Smooth muscle cell (in vitro differentiated cells): Measurements from ENCODE around the gene STK39. TPM values are rescaled to one million over a fixed set of nuclear protein-coding genes. Genes with fewer than 3 reads are reported as not detected.

Experiments used
- DNase-seq: peaks from one replicate; lab custom pipeline; 2025; ENCODE audit not compliant: unreplicated experiment; lab: John Stamatoyannopoulos, UW
- H2AFZ ChIP-seq: fragments of 200-600 bp; sonication (generic); 2 replicates; pipeline ENCODE4 v1.6.0; 2016; ENCODE audit warnings: antibody characterized with exemption, low read depth, mild to moderate bottlenecking
- H3F3A ChIP-seq: fragments of 200-600 bp; sonication (generic); 2 replicates; pipeline ENCODE4 v1.6.0; 2017; ENCODE audit warnings: antibody characterized with exemption, low read depth
- H3K27ac ChIP-seq: fragments of 200-600 bp; sonication (generic); 2 replicates; pipeline ENCODE4 v1.5.1; 2016; ENCODE audit warnings: low read depth, mild to moderate bottlenecking
- H3K27me3 ChIP-seq: fragments of 200-600 bp; sonication (generic); 2 replicates; pipeline ENCODE4 v1.6.1; 2016; ENCODE audit warnings: low read depth, mild to moderate bottlenecking
- H3K36me3 ChIP-seq: fragments of 200-600 bp; sonication (generic); 2 replicates; pipeline ENCODE4 v1.5.1; 2016; ENCODE audit warnings: low read depth
- H3K4me1 ChIP-seq: fragments of 200-600 bp; sonication (generic); 2 replicates; pipeline ENCODE4 v1.5.1; 2016; ENCODE audit warnings: low read depth
- H3K4me2 ChIP-seq: fragments of 200-600 bp; sonication (generic); 2 replicates; pipeline ENCODE4 v1.6.0; 2016; ENCODE audit warnings: mild to moderate bottlenecking
- H3K4me3 ChIP-seq: fragments of 200-600 bp; sonication (generic); 2 replicates; pipeline ENCODE4 v1.5.1; 2016; ENCODE audit warnings: mild to moderate bottlenecking
- H3K79me2 ChIP-seq: fragments of 200-600 bp; sonication (generic); 2 replicates; pipeline ENCODE4 v1.6.0; 2016; ENCODE audit warnings: low read depth, mild to moderate bottlenecking
- H3K9ac ChIP-seq: fragments of 200-600 bp; sonication (generic); 2 replicates; pipeline ENCODE4 v1.6.0; 2016; ENCODE audit warnings: low read depth
- H3K9me3 ChIP-seq: fragments of 200-600 bp; sonication (generic); replicated peaks from 2 replicates; pipeline ENCODE4 v1.5.1; 2016; ENCODE audit warnings: low read depth
- H4K20me1 ChIP-seq: fragments of 200-600 bp; sonication (generic); 2 replicates; pipeline ENCODE4 v1.6.0; 2016; ENCODE audit warnings: low read depth
- WGBS: methylation state at CpG from one replicate; pipeline ENCODE4 v1.1.7; 2016; ENCODE audit warnings: low lambda C conversion rate; 5-methylcytosine and 5-hydroxymethylcytosine counted together
- polyA plus RNA-seq: library from polyadenylated mRNA; unstranded; fragments of >200 nt; fragmentation: Nextera tagmentation; extraction: Ambion mirVana; gene quantifications from 2 replicates; pipeline ENCODE4 v1.2.1, GENCODE V29; 2016
- total RNA-seq: library from RNA; depleted of rRNA; stranded (reverse); fragments of >200 nt; gene quantifications from 2 replicates; pipeline ENCODE4 v1.2.3, GENCODE V29; 2014
- TF ChIP-seq, protein P1 (sequence below): fragments of 200-600 bp; sonication (generic); IDR thresholded peaks from 2 replicates; pipeline ENCODE4 v1.5.1; 2017; ENCODE audit warnings: borderline replicate concordance, mild to moderate bottlenecking, antibody characterized with exemption; ENCODE audit not compliant: insufficient read depth, poor library complexity, severe bottlenecking

Gene STK39
- total and polyA plus RNA-seq, 2 experiments from 2014 or later = 21.1 to 37.8 TPM

DNA sequence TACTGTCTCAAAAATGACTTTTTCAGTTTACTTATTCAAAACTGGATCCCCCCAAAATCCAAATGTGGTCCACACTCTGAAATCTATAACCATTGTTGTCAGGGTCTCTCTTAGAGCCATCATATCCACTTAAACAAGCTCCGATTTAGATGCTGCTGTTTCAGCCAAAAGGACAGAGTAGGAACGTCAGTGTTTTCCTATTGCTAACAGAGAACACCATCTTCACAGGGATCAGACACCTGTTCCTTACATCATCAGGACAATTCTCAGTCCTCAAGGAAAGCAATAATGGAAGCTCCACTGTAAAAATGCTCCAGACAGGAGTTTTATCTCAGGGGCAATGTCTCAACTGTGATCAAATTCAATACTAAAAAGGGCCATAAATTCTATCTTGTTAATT lies 155.4 kb downstream of the STK39 start:
- DNase-seq = no peak
- H2AFZ ChIP-seq = no peak overlapping the region
- no peaks in the 10 kb centered on the region for H3F3A ChIP-seq
- H4K20me1 ChIP-seq = peaks cover 29% of the 10 kb centered on the region
- no peak overlapping the region for H3K4me3 ChIP-seq
- TF ChIP-seq, protein P1, sequence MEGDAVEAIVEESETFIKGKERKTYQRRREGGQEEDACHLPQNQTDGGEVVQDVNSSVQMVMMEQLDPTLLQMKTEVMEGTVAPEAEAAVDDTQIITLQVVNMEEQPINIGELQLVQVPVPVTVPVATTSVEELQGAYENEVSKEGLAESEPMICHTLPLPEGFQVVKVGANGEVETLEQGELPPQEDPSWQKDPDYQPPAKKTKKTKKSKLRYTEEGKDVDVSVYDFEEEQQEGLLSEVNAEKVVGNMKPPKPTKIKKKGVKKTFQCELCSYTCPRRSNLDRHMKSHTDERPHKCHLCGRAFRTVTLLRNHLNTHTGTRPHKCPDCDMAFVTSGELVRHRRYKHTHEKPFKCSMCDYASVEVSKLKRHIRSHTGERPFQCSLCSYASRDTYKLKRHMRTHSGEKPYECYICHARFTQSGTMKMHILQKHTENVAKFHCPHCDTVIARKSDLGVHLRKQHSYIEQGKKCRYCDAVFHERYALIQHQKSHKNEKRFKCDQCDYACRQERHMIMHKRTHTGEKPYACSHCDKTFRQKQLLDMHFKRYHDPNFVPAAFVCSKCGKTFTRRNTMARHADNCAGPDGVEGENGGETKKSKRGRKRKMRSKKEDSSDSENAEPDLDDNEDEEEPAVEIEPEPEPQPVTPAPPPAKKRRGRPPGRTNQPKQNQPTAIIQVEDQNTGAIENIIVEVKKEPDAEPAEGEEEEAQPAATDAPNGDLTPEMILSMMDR = no peak
- no peak overlapping the region for H3K27ac ChIP-seq
- no peak overlapping the region for H3K4me2 ChIP-seq
- no peaks in the 10 kb centered on the region for H3K9me3 ChIP-seq
- no peaks in the 10 kb centered on the region for H3K27me3 ChIP-seq
- no peak overlapping the region for H3K9ac ChIP-seq
- no peaks in the 10 kb centered on the region for H3K79me2 ChIP-seq
- H3K36me3 ChIP-seq = no peaks in the 10 kb centered on the region
- peaks cover 4% of the 10 kb centered on the region for H3K4me1 ChIP-seq
- 92% methylated on average over 2 of the region's 2 CpGs for whole genome bisulfite sequencing

DNA sequence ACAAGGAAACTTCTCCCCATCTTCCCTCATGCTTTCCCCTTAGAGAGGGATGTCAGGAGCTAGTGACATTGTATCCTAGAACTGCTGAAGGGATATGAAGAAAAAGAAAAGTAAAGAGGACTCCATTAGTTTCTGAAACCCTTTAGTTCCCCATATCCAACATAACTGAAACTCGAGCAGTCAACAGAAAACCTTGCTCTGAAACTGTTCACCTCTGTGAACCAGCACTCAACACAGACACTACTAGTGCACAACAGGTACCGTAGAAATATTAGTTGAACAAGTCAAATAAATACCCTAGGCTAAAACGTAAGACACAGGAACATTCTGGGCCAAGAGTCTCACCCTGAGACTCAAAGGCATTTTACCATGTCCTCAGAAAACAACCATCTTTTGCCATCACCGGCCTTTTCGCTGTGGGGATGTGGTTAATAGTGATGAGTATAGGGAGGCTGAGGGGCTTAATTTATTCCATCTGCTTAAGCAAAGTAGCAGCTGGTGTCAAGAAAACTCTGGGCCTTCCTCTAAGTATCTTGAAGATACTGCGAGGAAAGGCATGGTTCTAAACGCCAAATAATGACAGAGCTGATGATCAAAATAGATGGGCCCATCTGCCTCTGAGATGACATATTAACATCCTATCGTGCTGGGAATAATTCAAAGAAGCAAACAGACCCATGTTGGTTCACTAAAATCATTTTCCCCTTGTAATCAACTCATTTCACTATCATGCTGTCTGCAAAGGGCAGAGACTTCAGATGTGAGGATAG lies 156.8 kb downstream of the STK39 start:
- H3K27me3 ChIP-seq = no peaks in the 10 kb centered on the region
- no peaks in the 10 kb centered on the region for H3K9me3 ChIP-seq
- TF ChIP-seq, protein P1 = no peak
- H3F3A ChIP-seq = no peaks in the 10 kb centered on the region
- 99% methylated on average over 8 of the region's 8 CpGs for WGBS
- no peak overlapping the region for H3K9ac ChIP-seq
- peaks cover 37% of the 10 kb centered on the region for H4K20me1 ChIP-seq
- peaks cover 10% of the 10 kb centered on the region for H3K4me1 ChIP-seq
- H3K36me3 ChIP-seq = no peaks in the 10 kb centered on the region
- H3K4me2 ChIP-seq = no peak overlapping the region
- no peaks in the 10 kb centered on the region for H3K79me2 ChIP-seq
- H3K4me3 ChIP-seq = no peak overlapping the region
- H3K27ac ChIP-seq = no peak overlapping the region
- no peak overlapping the region for H2AFZ ChIP-seq
- DNase-seq = no peak

DNA sequence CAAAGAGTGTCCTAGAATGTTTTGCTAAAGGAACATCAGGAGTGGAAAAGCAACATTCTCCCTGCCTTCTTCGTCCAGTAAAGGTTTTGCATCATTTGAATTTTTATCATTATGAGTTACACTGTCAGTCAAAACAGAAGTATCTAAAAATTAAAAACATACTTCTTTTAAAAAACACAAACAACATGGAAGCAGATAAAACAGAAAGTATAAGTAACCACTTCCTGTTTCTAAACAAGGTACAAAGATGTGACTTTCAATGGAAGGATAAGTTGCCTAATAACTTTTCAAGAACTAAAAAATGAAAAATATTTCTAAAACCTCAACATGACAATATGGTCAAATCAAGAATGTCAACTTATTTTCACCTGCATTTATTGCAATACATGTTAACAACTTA lies 158.2 kb downstream of the STK39 start:
- Histone ChIP-seq H3K27me3 (no peaks in the 10 kb centered on the region), H3K9ac (no peak overlapping the region), H3K27ac (no peak overlapping the region), H3K9me3 (no peaks in the 10 kb centered on the region), H3K4me2 (no peak overlapping the region), H3K4me1 (peaks cover 10% of the 10 kb centered on the region), H3K36me3 (no peaks in the 10 kb centered on the region), H2AFZ (no peak overlapping the region), H4K20me1 (peaks cover 43% of the 10 kb centered on the region), H3F3A (no peaks in the 10 kb centered on the region), H3K4me3 (no peak overlapping the region), H3K79me2 (no peaks in the 10 kb centered on the region)
- no peak for DNase-seq
- 95% methylated on average over 1 of the region's 1 CpG for WGBS
- TF ChIP-seq, protein P1 = no peak

DNA sequence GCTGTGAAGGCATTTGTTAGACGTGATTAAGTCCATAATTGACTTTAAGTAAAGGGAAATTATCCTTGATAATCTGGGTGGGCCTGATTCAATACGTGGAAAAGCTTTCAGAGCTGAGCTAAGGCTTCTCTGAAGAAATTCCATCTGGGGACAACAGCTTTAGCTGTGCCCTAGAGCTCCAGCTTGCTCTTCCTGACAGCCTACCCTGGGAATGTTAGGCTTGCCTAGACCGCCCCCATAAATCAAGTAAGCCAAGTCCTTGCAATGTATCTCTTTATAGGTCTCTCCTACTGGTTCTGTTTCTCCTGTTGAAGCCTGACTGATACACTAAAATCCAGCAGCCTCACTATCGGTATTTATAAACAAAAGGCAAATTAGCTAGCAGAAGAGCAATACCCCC lies 160.0 kb downstream of the STK39 start:
- WGBS = 86% methylated on average over 4 of the region's 4 CpGs

More for the DNA sequence above, 160.0 kb downstream of the STK39 start:
- no peak overlapping the region for H2AFZ ChIP-seq
- H3K27me3 ChIP-seq = no peaks in the 10 kb centered on the region
- TF ChIP-seq, protein P1 = no peak
- no peaks in the 10 kb centered on the region for H3K79me2 ChIP-seq
- no peaks in the 10 kb centered on the region for H3K36me3 ChIP-seq
- no peak overlapping the region for H3K4me3 ChIP-seq
- DNase-seq = no peak
- H3K4me2 ChIP-seq = no peak overlapping the region
- H3F3A ChIP-seq = no peaks in the 10 kb centered on the region
- H3K4me1 ChIP-seq = peaks cover 15% of the 10 kb centered on the region
- H3K9me3 ChIP-seq = no peaks in the 10 kb centered on the region
- H3K27ac ChIP-seq = no peak overlapping the region
- H3K9ac ChIP-seq = no peak overlapping the region
- peaks cover 34% of the 10 kb centered on the region for H4K20me1 ChIP-seq
